GM18498 (cell line): ENCODE results near the gene EEF1AKMT1.

ENCODE experiments used
- ATAC-seq: cut with Tn5 transposase; IDR thresholded peaks from one replicate; pipeline ENCODE4 v1.9.1; 2021; ENCODE audit warnings: mild to moderate bottlenecking, moderate library complexity; ENCODE audit not compliant: unreplicated experiment

The EEF1AKMT1 gene

DNA sequence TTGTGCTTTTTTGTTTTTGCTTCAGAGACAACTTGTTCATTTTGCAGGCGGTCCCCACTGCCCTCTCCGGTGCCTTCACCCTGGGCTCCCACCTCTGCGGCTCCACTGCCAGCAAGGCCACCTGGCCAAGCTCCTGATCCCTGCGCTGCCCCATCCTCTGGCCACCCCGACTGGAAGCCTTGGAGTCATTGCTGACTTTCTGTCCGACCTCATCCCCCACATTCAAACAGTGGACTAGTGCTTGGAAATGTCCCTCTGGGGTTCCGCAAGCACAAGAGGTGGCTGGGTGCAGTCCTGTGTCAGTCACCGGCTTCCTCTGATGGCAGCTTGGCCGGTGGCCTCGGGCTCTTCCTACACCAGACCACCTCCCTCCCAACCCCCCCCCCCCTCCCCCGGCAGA, 53.3 kb downstream of the EEF1AKMT1 start:
- ATAC-seq: no peak

DNA sequence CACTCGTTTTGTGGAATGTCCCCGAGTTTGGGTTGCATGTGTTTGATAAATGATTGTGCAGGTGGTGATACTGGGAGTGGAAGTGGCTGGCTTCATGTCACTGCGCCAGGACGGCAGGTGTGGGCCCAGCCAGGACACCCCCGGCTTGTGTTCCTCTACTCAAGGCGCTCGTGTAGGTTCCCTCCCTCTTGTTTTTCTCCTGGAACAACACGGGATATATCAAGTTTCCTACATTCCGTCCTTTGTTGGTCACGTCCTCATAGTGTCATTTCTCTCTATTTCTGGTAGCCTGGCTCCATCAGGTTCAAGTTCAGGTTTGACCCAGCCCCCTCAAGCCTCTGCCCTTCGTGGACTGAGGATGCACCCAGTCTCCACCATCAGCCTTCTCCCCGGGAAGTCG, 54.0 kb downstream of the EEF1AKMT1 start:
- no peak for ATAC-seq

DNA sequence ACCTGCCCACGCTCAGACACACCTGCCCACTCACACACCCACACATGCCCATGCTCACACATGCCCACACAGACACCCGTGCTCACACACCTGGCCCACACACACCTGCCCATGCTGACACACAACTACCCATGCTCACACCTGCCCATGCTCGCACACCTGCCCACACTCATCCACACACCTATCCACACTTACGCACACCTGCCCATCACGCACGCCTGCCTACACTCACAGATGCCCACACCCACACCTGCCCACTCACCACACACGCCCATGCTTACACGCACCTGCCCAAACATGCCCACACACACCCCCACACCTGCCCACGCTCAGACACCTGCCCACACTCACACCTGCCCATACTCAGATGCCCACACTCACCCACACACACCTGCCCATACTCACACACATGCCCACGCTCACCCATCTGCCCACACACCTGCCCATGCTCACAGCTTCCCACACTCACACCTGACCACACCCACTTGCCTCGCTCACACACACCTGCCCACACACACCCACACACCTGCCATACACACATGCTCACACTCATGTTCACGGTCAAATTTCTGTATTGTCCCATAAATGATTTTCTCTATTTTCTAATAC, 54.7 kb downstream of the EEF1AKMT1 start:
- ATAC-seq: no peak

DNA sequence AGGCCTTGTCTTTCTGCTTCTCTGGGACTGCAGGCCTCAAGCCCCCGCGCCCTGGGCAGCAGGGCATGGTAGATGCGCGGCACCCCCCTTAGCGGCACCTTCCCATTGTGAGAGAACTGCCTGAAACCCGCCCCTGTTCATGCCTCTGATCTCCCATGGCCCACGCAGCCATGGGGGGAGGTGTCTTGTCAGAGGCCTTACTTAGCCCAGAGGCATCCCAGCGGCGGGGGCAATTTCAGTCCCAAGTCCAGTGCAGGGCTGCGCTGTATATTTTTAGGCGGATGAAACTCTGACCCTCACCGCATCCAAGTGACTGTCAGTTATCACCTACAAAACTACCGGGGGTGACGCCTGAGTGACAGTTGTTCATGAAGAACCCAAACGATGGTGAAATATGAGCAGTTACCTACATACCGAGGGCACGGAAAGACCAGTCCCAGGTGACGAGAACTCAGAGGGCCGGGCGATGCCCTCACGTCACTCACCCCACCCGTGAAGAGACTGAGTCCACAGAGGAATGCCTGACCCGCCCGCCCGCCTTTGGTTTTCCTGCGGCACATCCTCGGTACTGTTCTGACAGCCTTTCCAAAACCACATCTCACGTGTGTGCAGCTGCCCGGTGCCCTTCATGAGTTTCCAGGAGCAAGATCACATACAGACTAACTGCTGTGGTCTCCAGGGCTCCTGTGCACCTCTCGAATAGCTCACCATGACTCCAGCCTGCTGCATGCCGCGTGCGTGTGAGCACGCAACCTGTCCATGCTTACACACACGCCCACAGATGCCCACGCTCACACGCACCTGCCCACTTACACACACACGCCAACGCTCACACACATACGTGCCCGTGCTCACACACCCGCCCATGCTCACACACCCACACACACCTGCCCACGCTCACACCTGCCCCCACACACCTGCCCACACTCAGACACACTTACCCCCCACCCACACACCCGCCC, 55.9 kb downstream of the EEF1AKMT1 start:
- no peak for ATAC-seq

DNA sequence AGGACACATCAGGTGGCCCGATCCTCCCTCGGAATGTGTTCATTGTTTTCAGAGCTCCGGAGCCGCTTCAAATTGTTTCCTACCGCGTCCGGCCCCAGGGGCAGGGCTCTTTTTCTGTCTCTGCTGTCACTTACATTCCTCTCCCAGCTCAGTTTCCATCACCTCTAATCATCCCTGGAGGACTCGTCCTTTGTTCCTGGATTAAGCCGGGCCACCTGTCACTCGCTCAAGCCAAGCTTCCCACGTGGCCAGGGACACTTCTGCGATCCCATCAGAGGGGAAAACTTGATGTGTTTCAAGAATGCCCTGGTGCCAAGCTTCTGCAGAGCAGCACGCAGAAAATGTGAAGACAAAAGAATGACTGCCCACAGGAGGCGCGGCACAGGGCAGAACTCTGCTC, 56.8 kb downstream of the EEF1AKMT1 start:
- no peak for ATAC-seq

DNA sequence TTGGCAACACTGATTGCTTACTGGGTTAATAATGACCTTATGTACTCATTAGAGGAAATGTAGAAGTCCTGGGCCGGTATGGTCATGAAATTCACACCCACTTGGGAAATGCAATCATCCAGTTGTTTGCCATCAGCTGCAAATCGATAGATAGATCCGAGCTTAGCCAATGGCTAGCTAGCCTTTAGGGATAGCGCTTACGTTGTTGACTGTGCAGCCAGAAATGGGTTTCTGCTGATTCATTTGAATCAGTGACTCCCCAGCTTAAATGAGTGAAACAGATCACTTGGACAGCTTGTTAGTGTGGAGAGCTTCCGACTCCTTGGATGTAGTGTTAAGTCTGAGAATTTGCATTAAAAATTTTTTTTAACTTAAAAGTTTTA, 58.4 kb downstream of the EEF1AKMT1 start:
- no peak for ATAC-seq

DNA sequence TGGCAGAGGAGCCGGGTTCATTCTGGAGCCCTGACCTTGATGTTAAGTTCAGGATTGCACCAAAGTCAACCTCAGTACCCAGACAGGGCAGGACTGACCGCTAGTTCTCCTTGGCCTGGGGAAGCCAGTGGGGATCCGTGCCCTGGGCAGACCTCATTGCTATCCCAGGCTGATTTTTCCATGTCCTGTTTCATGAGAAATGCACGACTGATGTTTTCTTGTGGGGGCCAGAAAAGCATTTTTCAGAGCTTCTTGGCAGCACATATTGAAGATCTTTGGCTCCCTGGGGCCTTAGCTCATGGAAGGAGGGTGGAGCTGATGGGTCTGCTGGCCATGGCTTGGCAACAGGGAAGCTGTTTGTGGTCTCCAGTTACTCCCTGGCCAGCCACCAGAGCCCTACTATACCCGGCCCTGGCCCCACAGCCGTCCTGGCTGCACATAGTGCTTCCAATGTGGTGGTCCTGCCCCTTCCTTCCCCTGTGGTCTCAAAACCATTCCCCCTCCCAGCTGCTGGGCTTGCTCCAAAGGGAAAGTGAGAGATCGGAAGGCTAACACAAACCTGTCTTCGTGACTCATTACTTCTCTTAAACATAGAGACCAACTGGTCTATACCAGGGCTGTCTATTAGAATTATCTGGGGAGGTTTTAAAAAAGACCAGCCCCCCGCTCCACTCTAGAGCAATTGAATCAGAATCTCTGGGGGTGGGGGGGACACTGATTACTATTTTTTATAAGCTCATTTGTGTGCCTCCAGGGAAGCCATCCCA, 59.0 kb downstream of the EEF1AKMT1 start:
- ATAC-seq: no peak

DNA sequence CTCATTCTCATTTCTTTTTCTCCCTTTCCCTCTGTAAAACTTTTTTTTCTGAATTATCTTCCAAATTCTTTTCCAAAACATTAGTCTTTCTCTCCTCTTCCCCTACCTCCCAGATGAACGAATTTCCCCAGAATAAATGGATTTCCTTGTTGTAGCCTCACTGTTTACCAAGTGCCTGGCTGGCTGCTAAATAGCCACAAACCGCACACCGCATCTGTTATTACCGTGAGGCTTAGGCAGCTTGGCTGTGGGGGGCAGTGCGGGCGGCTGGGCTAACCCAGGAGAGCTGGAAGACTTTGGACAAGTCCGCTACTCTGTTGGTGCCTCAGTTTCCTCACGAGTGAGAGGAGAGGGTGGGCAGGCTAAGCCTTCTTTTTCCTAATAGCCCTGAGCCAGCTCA, 59.6 kb downstream of the EEF1AKMT1 start:
- ATAC-seq: no peak

DNA sequence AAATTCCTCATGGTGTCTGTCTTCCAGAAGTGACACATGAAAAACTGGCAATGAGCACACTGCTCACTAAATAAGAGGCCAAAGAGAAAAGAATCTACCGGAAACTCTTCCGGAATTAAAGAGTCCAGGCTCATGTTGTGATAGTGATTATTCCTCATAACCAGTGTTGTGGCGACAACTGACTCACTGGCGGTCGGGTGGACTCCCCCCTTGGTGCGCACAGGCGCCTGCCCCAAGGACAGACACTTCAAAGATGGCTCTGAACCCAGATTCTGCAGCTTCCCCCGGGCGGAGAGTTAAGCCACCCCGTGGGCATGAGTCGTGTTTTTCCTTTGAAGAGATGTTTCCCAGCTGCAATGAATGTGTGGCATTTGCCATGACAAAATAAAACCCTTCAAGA, 60.0 kb downstream of the EEF1AKMT1 start:
- no peak for ATAC-seq

DNA sequence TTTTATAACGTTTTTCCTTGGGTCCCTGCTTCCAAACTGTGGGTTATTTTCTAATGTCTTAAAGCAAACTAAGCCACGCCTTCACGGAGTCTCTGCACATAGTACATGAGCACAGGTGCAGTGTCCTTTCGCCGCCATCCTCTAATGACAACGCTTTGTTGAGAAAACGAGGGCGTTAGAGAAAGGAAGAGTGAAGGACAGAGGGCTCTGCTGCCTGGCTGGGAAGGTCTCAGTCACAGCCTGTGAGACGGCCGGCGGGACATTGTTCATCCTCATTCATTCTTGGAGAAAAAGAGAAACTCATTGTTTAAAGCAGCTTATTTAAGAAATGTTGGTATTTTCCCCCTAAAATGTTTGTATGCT, 60.8 kb downstream of the EEF1AKMT1 start:
- no peak for ATAC-seq

DNA sequence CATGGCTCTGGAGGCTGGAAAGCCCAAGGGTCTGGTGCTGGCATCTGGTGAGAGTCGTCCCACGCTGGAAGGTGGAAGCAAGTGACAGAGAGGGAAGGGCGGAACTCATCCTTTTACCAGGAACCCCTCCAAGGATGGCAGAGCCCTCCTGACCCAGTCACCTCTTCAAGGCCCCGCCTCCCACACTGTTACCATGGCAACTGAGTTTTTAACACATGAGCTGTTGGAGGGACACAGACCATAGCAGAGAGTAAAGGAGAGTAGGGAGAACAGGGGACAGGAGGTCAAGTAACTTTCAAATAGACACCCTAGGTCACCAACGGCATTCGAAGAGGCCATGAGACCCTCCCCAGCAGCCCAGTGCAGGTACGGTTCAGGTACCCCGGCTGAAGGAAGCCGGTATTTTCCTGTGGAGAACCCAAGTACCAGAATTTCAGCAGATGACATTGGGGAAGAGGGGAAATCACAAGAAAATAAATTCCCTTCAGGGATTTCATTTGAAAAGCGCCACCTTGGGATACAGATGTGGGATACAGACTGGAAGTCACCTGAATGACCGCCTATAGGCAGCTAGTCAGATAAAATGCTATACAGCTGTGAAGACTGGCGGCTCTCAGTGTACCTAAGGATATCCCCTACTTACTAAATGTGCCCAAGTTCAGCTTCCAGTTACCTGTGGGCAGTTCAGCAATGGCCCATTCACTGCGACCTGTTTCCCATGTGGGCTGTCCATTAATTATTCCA, 62.3 kb downstream of the EEF1AKMT1 start:
- no peak for ATAC-seq

DNA sequence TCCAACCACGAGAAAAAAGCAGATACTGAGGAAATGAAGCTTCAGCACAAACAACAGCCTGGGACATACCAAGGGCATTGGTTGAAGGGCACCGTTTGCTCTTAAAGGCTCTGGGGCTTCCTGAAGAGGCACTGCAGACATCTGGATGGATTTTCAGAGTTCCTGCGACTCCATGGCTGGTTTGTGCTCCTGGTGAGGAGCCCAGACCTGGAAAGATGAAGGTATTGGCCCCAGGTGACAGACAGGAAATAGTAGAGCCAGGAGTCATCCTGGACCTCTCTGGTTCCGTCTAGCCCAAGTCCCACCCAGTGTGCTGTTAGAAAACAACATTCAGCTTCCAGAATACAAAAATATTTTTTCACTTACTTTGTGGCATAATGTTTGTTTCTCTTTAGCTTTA, 64.0 kb downstream of the EEF1AKMT1 start:
- no peak for ATAC-seq

DNA sequence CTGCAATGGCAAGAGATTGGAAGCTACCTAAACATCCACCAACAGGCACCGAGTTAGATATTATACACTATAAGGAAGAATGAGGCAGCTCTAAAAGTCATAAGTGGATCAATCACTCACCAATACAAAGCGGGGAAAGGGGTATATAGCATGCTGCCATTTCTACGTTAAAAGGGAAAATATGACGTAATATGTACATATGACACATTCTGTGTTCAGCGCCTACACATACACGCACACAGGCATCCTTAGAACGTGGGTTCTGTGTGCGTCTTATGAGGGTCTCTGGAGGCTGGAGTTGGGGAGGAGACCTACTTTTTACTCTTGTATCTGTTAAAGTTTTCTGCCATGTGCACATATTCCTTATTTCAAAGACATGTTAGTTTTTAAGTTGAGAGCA, 64.4 kb downstream of the EEF1AKMT1 start:
- no peak for ATAC-seq

DNA sequence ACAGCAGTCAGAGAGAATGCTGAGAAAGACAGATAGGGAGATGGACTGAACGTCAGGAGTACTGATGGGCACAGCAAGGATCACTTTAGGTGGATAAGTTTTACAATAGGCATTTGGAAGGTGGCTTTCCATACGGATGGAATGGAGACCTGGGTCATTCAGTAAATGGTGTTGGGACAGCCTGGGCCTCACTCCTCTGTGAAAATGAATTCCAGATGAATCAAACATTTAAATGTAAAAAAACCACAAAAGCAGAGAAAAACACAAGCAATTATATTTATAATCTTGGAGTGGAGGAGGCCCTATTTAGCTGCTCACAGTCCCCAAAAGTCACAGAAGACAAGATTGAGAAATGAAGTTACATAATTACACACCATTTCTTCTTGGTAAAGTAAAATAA, 65.5 kb downstream of the EEF1AKMT1 start:
- ATAC-seq: no peak

DNA sequence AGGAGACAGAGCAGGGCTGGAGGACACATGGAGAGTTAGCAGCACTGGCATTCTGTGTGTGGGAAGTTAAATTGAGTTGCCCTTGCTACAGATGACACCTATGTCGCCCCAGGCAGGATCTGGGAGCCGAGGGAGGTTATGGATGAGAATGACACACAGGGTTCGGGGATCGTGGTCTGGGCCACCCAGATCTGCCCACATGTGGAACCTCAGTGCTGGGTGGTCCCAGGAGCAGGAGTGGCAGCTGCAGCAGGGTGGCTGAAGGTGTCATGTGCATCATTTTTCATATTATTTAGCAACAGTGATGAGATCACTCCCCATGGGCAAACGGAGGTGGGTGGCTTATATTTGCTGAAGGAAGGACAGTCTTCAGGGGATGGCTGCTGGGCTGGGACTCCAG, 67.1 kb downstream of the EEF1AKMT1 start:
- no peak for ATAC-seq

DNA sequence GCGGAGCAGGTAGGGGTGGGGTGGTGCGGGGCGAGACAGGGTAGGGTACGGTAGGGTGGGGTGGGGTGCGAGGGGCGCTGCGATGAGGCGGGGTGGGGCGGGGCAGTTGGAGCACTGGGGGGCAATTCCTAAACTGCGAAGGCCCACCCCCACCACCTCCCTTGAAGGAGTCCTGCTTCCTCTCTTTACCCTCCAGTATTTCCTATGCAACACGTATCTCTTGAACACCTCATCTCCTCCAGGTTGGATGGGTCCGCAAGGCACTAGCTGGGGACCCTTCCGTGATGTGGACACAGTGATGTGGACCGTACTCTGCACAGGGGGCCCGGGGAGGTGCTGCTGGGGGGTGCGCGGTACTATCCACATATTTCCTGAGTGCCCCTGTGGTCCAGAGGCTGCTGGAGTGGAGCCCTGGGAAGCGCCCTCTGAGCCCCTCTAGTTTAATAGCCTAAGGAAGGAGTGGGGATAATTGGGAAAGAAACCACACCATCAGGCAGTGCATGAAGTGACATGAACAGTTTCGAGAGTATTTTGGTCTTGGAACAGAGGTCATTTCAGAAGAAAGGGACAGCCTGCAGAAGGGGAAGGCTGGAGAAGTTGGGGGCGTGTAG, 69.2 kb downstream of the EEF1AKMT1 start:
- no peak for ATAC-seq

DNA sequence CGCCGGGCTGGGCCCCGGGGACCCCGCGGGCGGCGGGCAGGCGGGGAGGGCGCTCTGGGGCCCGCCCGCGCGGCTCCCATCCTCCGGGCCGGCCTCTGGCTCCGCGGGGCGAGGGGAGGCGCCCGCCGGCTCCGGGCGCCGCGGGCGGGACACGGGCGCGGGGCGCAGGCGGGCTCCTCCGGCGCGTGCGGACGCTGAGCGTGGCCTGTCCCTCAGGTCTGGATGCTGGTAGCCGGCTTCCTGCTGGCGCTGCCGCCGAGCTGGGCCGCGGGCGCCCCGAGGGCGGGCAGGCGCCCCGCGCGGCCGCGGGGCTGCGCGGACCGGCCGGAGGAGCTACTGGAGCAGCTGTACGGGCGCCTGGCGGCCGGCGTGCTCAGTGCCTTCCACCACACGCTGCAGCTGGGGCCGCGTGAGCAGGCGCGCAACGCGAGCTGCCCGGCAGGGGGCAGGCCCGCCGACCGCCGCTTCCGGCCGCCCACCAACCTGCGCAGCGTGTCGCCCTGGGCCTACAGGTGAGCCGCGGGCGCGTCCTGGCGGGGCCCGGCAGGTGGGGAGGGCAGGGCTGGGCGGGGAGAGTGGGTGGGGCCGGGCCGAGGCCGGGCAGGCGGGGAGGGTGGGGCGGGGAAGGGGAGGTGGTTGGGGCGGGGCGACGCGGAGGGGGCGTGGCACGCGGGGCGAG, 69.8 kb downstream of the EEF1AKMT1 start:
- peak; percentile 92 for ATAC-seq

DNA sequence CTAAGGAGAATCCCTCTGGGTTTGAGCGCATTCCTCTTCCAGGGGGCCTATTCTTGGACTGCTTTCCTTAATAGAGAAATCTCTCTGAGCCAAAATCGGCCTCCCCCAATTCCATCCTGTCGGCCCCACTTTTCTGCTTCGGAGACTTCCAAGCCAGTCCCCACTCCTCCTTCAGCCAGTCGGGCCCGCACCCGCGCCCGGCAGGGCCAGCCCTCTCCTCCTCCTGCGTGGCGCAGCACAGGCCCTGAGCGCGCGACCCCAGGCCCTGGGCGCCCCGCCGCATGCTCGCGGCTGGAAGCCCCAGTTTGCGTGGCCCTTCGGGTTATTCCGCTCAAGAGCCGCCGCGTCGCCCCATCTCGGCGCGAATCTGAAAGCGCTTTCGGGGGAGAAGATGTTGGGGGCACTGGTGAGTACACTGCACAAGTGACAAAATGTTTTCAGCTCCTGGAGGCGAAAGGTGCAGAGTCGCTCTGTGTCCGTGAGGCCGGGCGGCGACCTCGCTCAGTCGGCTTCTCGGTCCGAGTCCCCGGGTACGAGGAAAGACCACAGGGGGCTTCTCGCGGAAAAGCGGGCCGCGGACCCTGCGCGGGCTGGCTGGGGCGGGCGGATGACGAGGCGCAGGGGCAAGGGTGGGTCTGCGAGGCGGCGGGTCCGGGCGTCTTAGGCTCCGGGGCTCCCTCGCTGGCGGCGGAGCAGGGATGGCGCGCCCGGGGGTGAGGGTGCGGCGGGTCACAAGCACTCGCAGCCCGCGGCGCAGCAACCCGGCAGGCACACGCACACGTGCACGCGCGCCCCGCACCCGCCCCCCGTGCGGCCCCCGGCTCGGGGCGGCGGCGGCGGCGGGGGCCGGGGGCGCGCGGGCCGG, 70.6 kb downstream of the EEF1AKMT1 start, which contains the start of gene IL17D:
IL17D (plus strand) TSS at position 785 of the 865 bp plus-strand sequence. CDS start 303 bp downstream, outside the sequence.
- peak; percentile 38 for ATAC-seq

DNA sequence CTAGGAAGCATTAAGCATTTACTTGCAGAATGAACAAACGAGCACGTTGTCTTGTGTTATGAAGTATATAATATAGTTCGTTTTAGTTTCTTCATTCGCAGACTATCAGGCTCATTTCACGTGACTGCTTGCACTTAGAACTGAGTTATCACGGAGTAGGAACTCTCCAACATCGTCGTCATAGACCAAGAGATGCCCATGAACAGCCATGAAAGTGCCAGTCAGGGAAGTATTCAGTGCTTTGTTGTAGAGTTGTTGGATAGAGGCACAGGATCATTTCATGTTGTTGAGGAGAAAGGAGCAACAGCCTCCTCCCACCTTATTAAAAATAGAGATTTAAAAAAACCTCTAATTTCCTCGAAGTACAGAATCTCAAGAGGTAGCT, 71.2 kb downstream of the EEF1AKMT1 start:
- no peak for ATAC-seq
